Metanephros (tissue), 1 donor: ENCODE measurements around the gene C2orf76. TPM values are rescaled to one million over a fixed set of nuclear protein-coding genes. Genes with fewer than 3 reads are reported as not detected.

Experiments used
- total RNA-seq: library from RNA; depleted of rRNA; stranded (reverse); fragments of >200 nt; gene quantifications from one replicate; pipeline ENCODE4 v1.2.3, GENCODE V29; 2014

C2orf76 gene
- 16.8 TPM for total RNA-seq

DNA sequence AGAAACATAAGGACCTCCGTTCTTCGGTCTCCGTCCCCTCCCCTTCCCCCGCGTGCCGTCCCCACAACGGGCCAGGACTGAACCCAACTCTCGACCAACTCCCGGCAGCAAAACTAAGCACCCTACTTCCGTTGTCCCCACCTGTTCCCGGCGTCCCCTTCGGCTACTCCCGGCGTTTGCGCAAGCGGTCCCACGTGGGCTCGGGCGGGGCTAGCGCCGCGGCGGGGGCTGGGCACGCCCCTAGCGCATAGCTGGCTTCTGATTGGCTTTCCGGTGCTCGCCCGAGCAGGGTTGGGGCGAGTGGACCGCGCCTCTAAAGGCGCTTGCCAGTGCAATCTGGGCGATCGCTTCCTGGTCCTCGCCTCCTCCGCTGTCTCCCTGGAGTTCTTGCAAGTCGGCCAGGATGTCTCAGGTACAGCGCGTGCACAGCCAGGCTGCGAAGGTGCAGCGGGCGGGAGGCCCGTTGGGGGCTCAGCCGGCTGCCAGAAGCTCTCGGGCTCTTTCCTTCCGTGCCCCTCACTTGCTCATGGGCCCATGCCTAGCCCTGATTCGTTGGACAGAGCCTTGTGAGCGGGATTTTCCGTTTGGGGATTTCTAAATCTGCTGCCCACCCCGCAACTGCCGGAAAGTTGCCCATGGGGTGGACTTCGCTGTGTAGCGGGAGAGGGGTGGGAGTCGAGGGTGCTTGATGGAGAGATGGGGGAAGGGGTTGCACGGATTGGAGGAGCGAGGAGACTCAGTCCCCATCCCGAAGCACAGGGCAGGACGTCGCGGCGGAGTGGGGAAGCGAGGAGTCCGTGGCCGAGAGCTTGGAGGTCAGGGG is at the start of gene C2orf76, which contains the start of gene DBI:
Gene C2orf76, minus strand, starts transcription at position 186 of the 823 bp plus-strand sequence. CDS start 26,875 bp downstream, outside the sequence.
Gene DBI, plus strand, starts transcription at position 329 of the 823 bp plus-strand sequence. Its CDS starts 75 bp downstream, at position 404.

Other genes with a start within 250 kb of the C2orf76 start
- gene C1QL2, start 208.1 kb downstream of the C2orf76 start, total RNA-seq: not detected
- 9.1 TPM for gene STEAP3, start 143.0 kb downstream of the C2orf76 start, total RNA-seq
- gene DBI, start 143 bp upstream of the C2orf76 start, total RNA-seq: 125 TPM
- gene TMEM37, start 65.0 kb upstream of the C2orf76 start, total RNA-seq: 25.2 TPM
- gene SCTR, start 157.6 kb upstream of the C2orf76 start, total RNA-seq: 3.7 TPM
- gene CFAP221, start 177.6 kb upstream of the C2orf76 start, total RNA-seq: 15.8 TPM